Right cardiac atrium (tissue), 5 donors: ENCODE measurements around the gene TECR. TPM values are rescaled to one million over a fixed set of nuclear protein-coding genes. Genes with fewer than 3 reads are reported as not detected.
A peak's percentile ranks its signal among the peaks of the same experiment; 100 is the strongest.
"Not testable (repeated sequence)": the region's sequence is repeated elsewhere in the genome, so short reads cannot be mapped to it uniquely, and the experiment has no call there.

Experiments used
- ATAC-seq, 2 donors: fragments of 200-7000 bp; cut with Tn5 transposase; one replicate each; pipeline versions ENCODE4 v1.8.0 to v1.9.1; 2020; ENCODE audit warnings: moderate library complexity in 2 of 2, mild to moderate bottlenecking in 1 of 2
- DNase-seq, 3 donors: peaks; one replicate each; pipeline ENCODE4 v3.0.0-alpha.2; 2020
- H3K27ac ChIP-seq: one replicate; pipeline ENCODE4 v1.5.1; 2013; ENCODE audit warnings: mild to moderate bottlenecking, low read length, control low read depth, moderate library complexity
- H3K27me3 ChIP-seq: one replicate; pipeline ENCODE4 v1.6.1; 2013; ENCODE audit not compliant: control insufficient read depth, insufficient read depth
- H3K4me1 ChIP-seq: one replicate; pipeline ENCODE4 v1.6.1; 2013; ENCODE audit warnings: low read length; ENCODE audit not compliant: control insufficient read depth, insufficient read depth
- H3K4me3 ChIP-seq: one replicate; pipeline ENCODE4 v1.5.1; 2013; ENCODE audit warnings: low read length, control low read depth
- H3K9me3 ChIP-seq: one replicate; pipeline ENCODE4 v1.6.1; 2013; ENCODE audit warnings: low read length; ENCODE audit not compliant: control insufficient read depth
- WGBS: extraction: QIAGEN DNeasy Blood & Tissue Kit; methylation state at CpG from one replicate; pipeline ENCODE4 v1.1.7; 2013; 5-methylcytosine and 5-hydroxymethylcytosine counted together
- intact Hi-C, 4 donors: fragments of 100-400 bp; cut with DNase I; formaldehyde crosslinking; loops; one replicate each; pipeline versions ENCODE4 v1.11.0 to v1.14.0; 2022 to 2023
- polyA plus RNA-seq: library from polyadenylated mRNA; stranded (reverse); fragments of 200-250 nt; gene quantifications from one replicate; pipeline ENCODE4 v1.2.3, GENCODE V29; 2013
- total RNA-seq, 4 donors: library from RNA; stranded (reverse); fragmentation: NEBNext Ultra II Directional; extraction: Animal tissue kit (Norgen Biotek cat#: 25700); gene quantifications; one replicate each; pipeline ENCODE4 v1.2.1, GENCODE V29; 2021
- donor health status: healthy with polysubstance abuse.
- donor health status: DM: no; HTN: yes; CAD: no.
- donor health status: DM: no; HTN: no; CAD: no.
- donor health status: DM: no; HTN: yes; CAD: no; lungs with severe emphysema.
- donor health status: DM: yes; HTN: yes; CAD: no.

TECR gene
- total and polyA plus RNA-seq, 5 donors, result 92.3 to 116 (median 99.3) TPM

- H3K9me3 ChIP-seq, result no peaks in the 10 kb centered on the region
- WGBS, result under 1% methylated on average over 28 of the region's 28 CpGs
- intact Hi-C loops, result no loop called here
- H3K4me3 ChIP-seq, result peak overlapping the region; percentile 89
- H3K4me1 ChIP-seq, result peaks cover 5% of the 10 kb centered on the region
- H3K27me3 ChIP-seq, result no peaks in the 10 kb centered on the region
- peak overlapping the region; percentile 49 for H3K27ac ChIP-seq
- DNase-seq (peak in 1 of 3 donors; percentile 81), ATAC-seq (peak in 1 of 2 donors; percentile 4)
These were observed 33.7 kb upstream of the TECR start for GRCh38 chr19:14495672-14496028.

GRCh38 chr19:14496029-14496833 is 33.2 kb upstream of the TECR start, which contains the start of gene GIPC1:
GIPC1 (minus strand) TSS chr19:14496127; CDS start chr19:14482976, 13,151 bp downstream.
- Histone ChIP-seq H3K4me1 (peaks cover 5% of the 10 kb centered on the region), H3K27me3 (no peaks in the 10 kb centered on the region), H3K9me3 (no peaks in the 10 kb centered on the region), H3K4me3 (peak within 1 kb of the TSS; percentile 89), H3K27ac (peak within 1 kb of the TSS; percentile 49)
- WGBS, result 2% methylated on average over 71 of the region's 71 CpGs
- peak; percentile 98 to 99 (median 98) for DNase-seq
- intact Hi-C loops, result no loop called here
- peak; percentile 97 to 98 for ATAC-seq

DNA sequence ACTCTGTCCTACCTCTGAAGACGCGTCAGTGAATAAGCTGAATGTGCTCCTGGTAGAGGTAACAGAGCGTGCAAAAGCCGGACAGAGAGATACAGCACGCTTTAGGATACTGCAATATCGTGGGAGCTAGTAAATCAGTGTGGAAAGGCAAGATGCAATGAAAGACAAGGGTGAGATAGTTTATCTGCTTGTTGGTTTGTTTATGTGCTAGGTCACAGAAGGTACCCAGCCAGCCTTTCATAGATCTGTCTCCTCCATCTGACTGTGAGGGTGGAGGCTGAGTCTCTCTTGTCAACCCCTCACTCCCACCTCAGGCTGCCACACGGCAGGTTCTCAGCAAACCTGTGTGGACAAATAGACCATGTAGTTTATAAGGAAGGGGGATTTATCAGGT is 32.6 kb upstream of the TECR start:
- peaks cover 5% of the 10 kb centered on the region for H3K4me1 ChIP-seq
- ATAC-seq, result peak in 1 of 2 donors; percentile 0
- intact Hi-C loops, result no loop called here
- no peaks in the 10 kb centered on the region for H3K27me3 ChIP-seq
- H3K4me3 ChIP-seq, result no peak overlapping the region
- 29% methylated on average over 7 of the region's 7 CpGs for WGBS
- no peaks in the 10 kb centered on the region for H3K9me3 ChIP-seq
- H3K27ac ChIP-seq, result peak overlapping the region; percentile 18
- no peak for DNase-seq

GRCh38 chr19:14497228-14497921 is 32.0 kb upstream of the TECR start:
- Histone ChIP-seq H3K4me1 (peaks cover 5% of the 10 kb centered on the region), H3K9me3 (no peaks in the 10 kb centered on the region), H3K4me3 (no peak overlapping the region), H3K27me3 (no peaks in the 10 kb centered on the region), H3K27ac (peak overlapping the region; percentile 18)
- intact Hi-C loops, result no loop called here
- ATAC-seq (peak; percentile 6 to 29), DNase-seq (peak; percentile 51 to 75 (median 67))
- WGBS, result 33% methylated on average over 6 of the region's 6 CpGs

DNA sequence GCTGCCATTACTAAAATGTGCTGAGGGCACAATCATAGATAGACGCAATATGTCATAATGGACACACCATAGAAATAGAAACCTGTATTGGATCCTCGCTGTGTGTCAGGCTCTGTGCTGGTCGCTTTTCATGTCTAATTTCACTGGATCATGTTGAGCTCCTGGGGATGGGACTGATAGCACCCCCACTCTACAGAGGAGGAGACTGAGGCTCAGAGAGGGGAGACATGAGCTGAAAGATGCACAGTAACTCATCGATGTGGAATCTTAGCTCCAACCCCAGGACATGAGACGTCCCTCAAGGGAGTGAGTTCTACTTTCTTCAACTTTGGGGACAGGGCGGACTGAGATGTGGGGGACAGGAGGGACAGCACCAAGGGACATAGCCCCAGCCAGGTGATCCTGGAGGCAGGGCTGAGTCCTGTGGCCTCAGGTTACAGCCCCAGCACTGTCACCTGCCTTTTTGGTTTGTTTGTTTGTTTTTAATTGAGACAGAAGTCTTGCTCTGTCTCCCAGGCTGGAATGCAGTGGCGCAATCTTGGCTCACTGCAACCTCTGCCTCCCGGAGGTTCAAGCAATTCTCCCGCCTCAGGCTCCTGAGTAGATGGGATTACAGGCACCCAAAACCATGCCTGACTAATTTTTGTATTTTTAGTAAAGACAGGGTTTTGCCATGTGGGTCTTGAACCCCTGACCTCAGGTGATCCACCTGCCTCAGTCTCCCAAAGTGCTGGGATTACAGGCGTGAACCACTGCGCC is 26.9 kb upstream of the TECR start:
- WGBS, result 77% methylated on average over 11 of the region's 11 CpGs
- H3K27me3 ChIP-seq, result no peaks in the 10 kb centered on the region
- ATAC-seq (no peak), DNase-seq (peak in 1 of 3 donors; percentile 5)
- H3K9me3 ChIP-seq, result no peaks in the 10 kb centered on the region
- intact Hi-C loops, result no loop called here
- H3K4me3 ChIP-seq, result no peak overlapping the region
- H3K4me1 ChIP-seq, result peaks cover 2% of the 10 kb centered on the region
- no peak overlapping the region for H3K27ac ChIP-seq

DNA sequence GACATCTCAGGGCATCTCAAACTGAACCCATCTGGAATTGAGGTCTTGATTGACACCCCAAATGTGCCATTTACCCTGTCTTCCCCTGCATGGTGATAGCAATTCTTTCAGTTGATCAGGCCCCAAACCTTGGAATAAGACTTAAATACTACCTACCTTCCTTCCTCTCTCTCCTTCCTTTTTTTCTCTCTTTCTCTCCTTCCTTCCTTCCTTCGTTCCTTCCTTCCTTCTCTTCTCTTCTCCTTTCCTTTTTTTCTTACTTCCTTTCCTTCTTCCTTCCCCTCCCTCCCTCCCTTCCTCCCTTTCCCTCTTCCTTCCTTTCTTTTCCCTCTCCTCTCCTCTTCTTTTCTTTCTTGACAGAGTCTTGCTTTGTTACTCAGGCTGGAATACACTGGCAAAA is 26.1 kb upstream of the TECR start:
- WGBS, result 40% methylated on average over 1 of the region's 1 CpG
- no peak for ATAC-seq

DNA sequence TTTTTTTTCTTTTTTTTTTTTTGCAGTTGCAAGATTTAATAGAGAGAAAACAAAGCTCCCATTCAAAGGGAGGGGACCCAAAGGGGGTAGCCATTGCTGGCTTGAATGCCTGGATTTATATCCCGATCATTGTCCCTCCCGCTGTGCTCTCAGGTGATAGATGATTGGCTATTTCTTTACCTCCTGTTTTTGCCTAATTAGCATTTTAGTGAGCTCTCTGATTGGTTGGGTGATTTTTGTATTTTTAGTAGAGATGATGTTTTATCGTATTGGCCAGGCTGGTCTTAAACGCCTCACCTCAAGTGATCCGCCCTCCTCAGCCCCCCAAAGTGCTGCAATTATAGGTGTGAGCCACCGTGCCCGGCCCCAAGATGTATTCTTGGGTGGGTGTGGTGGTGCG is 24.8 kb upstream of the TECR start:
- ATAC-seq, intact Hi-C loops: not testable (repeated sequence)
- 91% methylated on average over 8 of the region's 8 CpGs for WGBS

More for the DNA sequence above, 26.1 kb upstream of the TECR start:
- H3K4me1 ChIP-seq, result no peaks in the 10 kb centered on the region
- no peak overlapping the region for H3K27ac ChIP-seq
- DNase-seq, result no peak
- no peaks in the 10 kb centered on the region for H3K27me3 ChIP-seq
- intact Hi-C loops, result no loop called here
- no peak overlapping the region for H3K4me3 ChIP-seq
- no peaks in the 10 kb centered on the region for H3K9me3 ChIP-seq

DNA sequence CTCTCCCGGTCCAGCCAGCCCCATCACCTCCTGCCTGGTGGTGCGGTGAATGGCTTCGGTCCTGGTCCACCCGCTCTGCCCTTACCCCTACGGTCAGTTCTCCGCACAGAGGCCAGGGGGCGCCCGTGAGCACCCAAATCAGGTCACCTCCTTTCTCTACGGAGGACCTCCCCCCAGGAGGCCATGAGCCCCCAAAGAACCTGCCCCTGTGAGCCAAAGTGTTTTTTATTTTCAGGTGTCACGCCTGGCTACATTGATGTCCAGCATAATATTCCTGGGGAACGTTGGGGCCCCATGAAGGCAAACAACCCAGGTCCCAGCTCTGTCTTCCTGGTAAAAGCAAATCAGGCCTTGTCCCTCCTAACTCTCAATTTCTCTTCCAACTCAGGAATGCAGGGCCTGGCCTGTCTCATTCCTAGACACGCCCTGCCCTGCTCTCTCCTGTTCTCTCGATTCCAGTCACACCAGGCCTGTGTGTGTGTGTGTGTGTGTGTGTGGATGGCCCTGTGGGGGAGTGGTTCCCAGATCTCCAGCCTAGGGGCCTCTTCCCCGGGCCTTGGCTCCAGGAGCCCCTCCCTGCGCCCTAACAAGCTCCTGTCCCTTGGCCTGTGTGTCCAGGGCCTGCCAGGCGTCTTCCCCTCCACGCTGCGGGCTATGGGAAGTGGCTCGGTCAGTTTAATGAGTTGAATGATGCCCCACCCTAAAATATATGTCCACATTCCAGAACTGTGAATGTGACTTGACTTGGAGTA is 23.7 kb upstream of the TECR start:
- H3K27ac ChIP-seq, result no peak overlapping the region

More for the DNA sequence above, 24.8 kb upstream of the TECR start:
- DNase-seq, result peak in 1 of 3 donors; percentile 36
- not testable (repeated sequence) for H3K27ac ChIP-seq, H3K9me3 ChIP-seq, H3K4me3 ChIP-seq, H3K4me1 ChIP-seq, H3K27me3 ChIP-seq

DNA sequence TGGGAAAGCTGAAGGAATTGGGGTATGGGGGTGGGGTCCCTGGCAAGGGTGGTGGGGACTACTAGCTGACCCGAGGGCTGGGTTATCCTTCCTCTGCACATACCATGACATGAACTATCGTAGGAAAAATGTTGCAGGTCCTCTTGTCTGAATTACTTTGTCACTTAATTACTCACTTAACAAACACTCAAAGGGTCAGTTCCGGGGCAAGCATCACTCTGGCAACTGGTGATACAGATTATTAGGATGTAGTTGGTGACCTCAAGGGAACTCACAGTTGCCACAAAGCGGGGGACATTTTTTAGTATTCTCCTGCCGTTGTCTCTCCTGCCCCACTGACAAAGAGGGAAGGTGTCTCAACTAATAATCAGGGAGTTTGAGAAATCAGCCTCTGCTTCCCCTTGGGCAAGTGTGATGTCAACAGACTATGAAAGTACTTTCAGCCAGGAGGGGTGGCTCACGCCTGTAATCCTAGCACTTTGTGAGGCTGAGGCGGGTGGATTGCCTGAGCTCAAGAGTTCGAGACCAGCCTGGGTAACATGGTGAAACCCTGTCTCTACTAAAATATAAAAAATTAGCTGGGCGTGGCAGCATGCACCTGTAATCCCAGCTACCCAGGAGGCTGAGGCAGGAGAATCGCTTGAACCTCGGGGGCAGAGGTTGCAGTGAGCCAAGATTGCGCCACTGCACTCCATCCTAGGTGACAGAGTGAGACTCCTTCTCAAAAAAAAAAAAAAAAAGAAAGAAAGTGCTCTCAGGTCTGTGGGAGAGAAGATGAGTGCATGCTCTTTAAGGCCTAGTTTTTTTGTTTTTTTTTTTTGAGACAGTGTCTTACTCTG is 21.5 kb upstream of the TECR start:
- H3K27ac ChIP-seq, result no peak overlapping the region

More for the DNA sequence above, 23.7 kb upstream of the TECR start:
- ATAC-seq (peak in 1 of 2 donors; percentile 43), DNase-seq (peak in 2 of 3 donors; percentile 71 to 79)
- no peaks in the 10 kb centered on the region for H3K27me3 ChIP-seq
- no peak overlapping the region for H3K4me3 ChIP-seq
- 48% methylated on average over 19 of the region's 19 CpGs for whole genome bisulfite sequencing
- intact Hi-C loops, result no loop called here
- no peaks in the 10 kb centered on the region for H3K4me1 ChIP-seq
- no peaks in the 10 kb centered on the region for H3K9me3 ChIP-seq

More for the DNA sequence above, 21.5 kb upstream of the TECR start:
- Histone ChIP-seq H3K9me3 (no peaks in the 10 kb centered on the region), H3K4me3 (no peak overlapping the region), H3K4me1 (no peaks in the 10 kb centered on the region), H3K27me3 (no peaks in the 10 kb centered on the region)
- intact Hi-C loops, result no loop called here
- ATAC-seq (peak in 1 of 2 donors; percentile 21), DNase-seq (peak in 2 of 3 donors; percentile 1 to 36)
- WGBS, result 56% methylated on average over 12 of the region's 12 CpGs
